Measurements from ENCODE around the gene SLC7A6. TPM values are rescaled to one million over a fixed set of nuclear protein-coding genes. Genes with fewer than 3 reads are reported as not detected.

Gene SLC7A6
- total and polyA plus RNA-seq, 2 of the 13 experiments (the other 11 are each of a cell fraction or from before 2014, with no cell fraction given), result 35.8 to 70.8 TPM

DNA sequence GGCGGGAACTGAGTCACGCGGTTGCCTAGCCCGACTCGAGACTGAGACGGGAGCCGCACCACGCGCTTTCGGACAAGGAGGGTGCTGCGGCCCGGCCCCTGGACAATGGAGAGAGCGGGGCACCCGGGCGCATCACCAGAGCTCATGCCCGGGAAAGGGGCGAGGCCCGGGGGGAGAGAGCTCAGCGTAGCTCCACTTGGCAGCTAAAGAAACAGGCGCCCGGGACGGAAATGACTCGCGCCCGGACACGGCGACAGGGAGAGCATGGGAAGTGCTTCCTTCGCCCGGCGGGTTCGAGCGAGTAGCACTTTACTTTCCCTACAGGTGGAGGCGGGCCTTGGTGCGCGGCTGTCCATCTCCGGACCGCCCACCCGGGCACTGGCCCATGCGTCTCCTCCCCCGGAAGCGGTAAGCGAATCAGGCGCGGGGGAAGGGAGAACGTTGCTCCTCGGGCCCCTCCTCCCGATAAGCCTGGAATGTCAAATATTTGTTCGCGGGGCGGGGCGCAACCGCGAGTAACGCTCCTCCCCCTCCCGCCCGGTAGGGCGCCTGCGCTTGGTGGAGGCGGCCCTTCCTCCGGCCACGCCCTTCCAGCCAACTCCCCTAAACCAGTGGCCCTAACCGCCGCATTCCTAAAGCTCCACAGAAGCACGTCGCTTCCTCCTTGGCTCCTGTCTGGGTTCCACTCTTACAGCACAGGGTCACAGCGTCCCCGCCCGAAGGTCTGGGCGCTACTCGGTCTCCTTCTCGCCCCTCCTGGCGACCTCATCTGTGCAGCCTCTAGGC, 26.9 kb upstream of the SLC7A6 start (continued):
- TF ChIP-seq ZBTB21 (CRISPR knock-in tag; IDR thresholded peaks at IDR 0.05), result peak; percentile 15; the same call in 1 of the 2 replicates
- TF ChIP-seq PRDM4 (CRISPR knock-in tag; IDR thresholded peaks at IDR 0.05; ENCODE audit: borderline replicate concordance), result no peak
- TF ChIP-seq, protein P1, sequence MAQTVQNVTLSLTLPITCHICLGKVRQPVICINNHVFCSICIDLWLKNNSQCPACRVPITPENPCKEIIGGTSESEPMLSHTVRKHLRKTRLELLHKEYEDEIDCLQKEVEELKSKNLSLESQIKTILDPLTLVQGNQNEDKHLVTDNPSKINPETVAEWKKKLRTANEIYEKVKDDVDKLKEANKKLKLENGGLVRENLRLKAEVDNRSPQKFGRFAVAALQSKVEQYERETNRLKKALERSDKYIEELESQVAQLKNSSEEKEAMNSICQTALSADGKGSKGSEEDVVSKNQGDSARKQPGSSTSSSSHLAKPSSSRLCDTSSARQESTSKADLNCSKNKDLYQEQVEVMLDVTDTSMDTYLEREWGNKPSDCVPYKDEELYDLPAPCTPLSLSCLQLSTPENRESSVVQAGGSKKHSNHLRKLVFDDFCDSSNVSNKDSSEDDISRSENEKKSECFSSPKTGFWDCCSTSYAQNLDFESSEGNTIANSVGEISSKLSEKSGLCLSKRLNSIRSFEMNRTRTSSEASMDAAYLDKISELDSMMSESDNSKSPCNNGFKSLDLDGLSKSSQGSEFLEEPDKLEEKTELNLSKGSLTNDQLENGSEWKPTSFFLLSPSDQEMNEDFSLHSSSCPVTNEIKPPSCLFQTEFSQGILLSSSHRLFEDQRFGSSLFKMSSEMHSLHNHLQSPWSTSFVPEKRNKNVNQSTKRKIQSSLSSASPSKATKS (CRISPR knock-in tag; IDR thresholded peaks at IDR 0.05), result peak; percentile 66; the same call in 1 of the 2 replicates
- peak; percentile 51; the same call in 1 of the 2 replicates for TF ChIP-seq ZHX1 (CRISPR knock-in tag; IDR thresholded peaks at IDR 0.05; ENCODE audit: low read depth)
- no peak for TF ChIP-seq IRF1 (CRISPR knock-in tag; IDR thresholded peaks at IDR 0.05; ENCODE audit: low read depth)
- no peak for TF ChIP-seq PAF1 (CRISPR knock-in tag; IDR thresholded peaks at IDR 0.05)
- peak; percentile 99 for TF ChIP-seq SP5 (CRISPR knock-in tag; IDR thresholded peaks at IDR 0.05; ENCODE audit: borderline replicate concordance, low read depth)
- TF ChIP-seq ATF7 (IDR thresholded peaks at IDR 0.05), result no peak; the same call in 1 of the 2 replicates
- TF ChIP-seq ATF7 (CRISPR knock-in tag; IDR thresholded peaks at IDR 0.05), result no peak
- no peak for TF ChIP-seq ZNF496 (CRISPR knock-in tag; IDR thresholded peaks at IDR 0.05; ENCODE audit: insufficient replicate concordance)
- TF ChIP-seq ZNF672 (CRISPR knock-in tag; IDR thresholded peaks at IDR 0.05), result no peak
- TF ChIP-seq, protein P2, sequence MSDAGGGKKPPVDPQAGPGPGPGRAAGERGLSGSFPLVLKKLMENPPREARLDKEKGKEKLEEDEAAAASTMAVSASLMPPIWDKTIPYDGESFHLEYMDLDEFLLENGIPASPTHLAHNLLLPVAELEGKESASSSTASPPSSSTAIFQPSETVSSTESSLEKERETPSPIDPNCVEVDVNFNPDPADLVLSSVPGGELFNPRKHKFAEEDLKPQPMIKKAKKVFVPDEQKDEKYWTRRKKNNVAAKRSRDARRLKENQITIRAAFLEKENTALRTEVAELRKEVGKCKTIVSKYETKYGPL (CRISPR knock-in tag; IDR thresholded peaks at IDR 0.05), result peak; percentile 28; the same call in 1 of the 2 replicates
- TF ChIP-seq SETDB1 (CRISPR knock-in tag; IDR thresholded peaks at IDR 0.05; ENCODE audit: borderline replicate concordance), result no peak
- 0 out of 4 replicates have a peak, but pooled peaks of 1 of the 2 experiments have one; percentile 15 for TF ChIP-seq NR2F1 (CRISPR knock-in tag; IDR thresholded peaks at IDR 0.05)
- TF ChIP-seq NFE2 (CRISPR knock-in tag; IDR thresholded peaks at IDR 0.05), result no peak
- TF ChIP-seq STAT5B (CRISPR knock-in tag; IDR thresholded peaks at IDR 0.05), result peak; percentile 33; the same call in 1 of the 2 replicates
